ENCODE measurements around the gene PHF21B. TPM values are rescaled to one million over a fixed set of nuclear protein-coding genes. Genes with fewer than 3 reads are reported as not detected.

The PHF21B gene
- total and polyA plus RNA-seq, 2 of the 8 experiments (the other 6 are each of a cell fraction or from before 2014, with no cell fraction given) = 19.3 to 68.1 TPM

GRCh38 chr22:44918166-44918924 is 91.5 kb downstream of the PHF21B start (continued):
- TF ChIP-seq POLR2AphosphoS5 (IDR thresholded peaks at IDR 0.05; ENCODE audit: low read depth, low read length) (no peak), KDM5A (IDR thresholded peaks at IDR 0.05; ENCODE audit: low read length) (no peak), CHD2 (IDR thresholded peaks at IDR 0.05; ENCODE audit: low read length) (no peak), GABPA (IDR thresholded peaks at IDR 0.05; ENCODE audit: borderline replicate concordance, insufficient read depth, low read length) (no peak)

All from H1 (cell line).